BE2C (cell line): Measurements from ENCODE around the gene PUS10. TPM values are rescaled to one million over a fixed set of nuclear protein-coding genes. Genes with fewer than 3 reads are reported as not detected.

ENCODE experiments used
- DNase-seq: peaks from one replicate; pipeline ENCODE4 v3.0.0-alpha.2; 2020
- H3K27me3 ChIP-seq: fragments of 250-450 bp; sonication (Bioruptor Pico); 2 replicates; pipeline ENCODE4 v1.5.1; 2020; ENCODE audit warnings: mild to moderate bottlenecking
- H3K36me3 ChIP-seq: fragments of 250-450 bp; sonication (Bioruptor Pico); 2 replicates; pipeline ENCODE4 v1.5.1; 2020; ENCODE audit warnings: mild to moderate bottlenecking
- H3K4me1 ChIP-seq: fragments of 250-450 bp; sonication (Bioruptor Pico); 2 replicates; pipeline ENCODE4 v1.5.1; 2020
- H3K4me3 ChIP-seq: 2 replicates; pipeline ENCODE4 v1.5.1; 2011; ENCODE audit warnings: low read depth, low read length
- H3K9me3 ChIP-seq: fragments of 250-450 bp; sonication (Bioruptor Pico); 2 replicates; pipeline ENCODE4 v1.5.1; 2020
- CTCF ChIP-seq: IDR thresholded peaks from 2 replicates; pipeline ENCODE4 v1.5.1; 2012; ENCODE audit warnings: mild to moderate bottlenecking, low read depth, low read length
- polyA plus RNA-seq: library from polyadenylated mRNA; unstranded; fragments of >200 nt; gene quantifications from one replicate; pipeline ENCODE4 v1.2.1, GENCODE V29; 2012; ENCODE audit warnings: low read depth, missing spikeins; ENCODE audit not compliant: insufficient read length, insufficient read depth

PUS10 gene
- polyA plus RNA-seq = 3.8 TPM

GRCh38 chr2:61017556-61018317 lies at the start of gene PUS10, which contains the start of gene PEX13:
Gene PUS10 (minus strand): TSS chr2:61018255. CDS start chr2:61011890, 6,365 bp downstream.
Gene PEX13 (plus strand): TSS chr2:61017720. CDS start chr2:61017760, 40 bp downstream.
- Histone ChIP-seq H3K27me3 (no peaks in the 10 kb centered on the region), H3K4me3 (peak within 1 kb of the TSS; percentile 94), H3K36me3 (no peaks in the 10 kb centered on the region), H3K9me3 (no peaks in the 10 kb centered on the region), H3K4me1 (no peaks in the 10 kb centered on the region)
- no peak for TF ChIP-seq CTCF
- DNase-seq = peak; percentile 68

- Histone ChIP-seq H3K4me3 (peak within 1 kb of the TSS; percentile 69), H3K9me3 (no peaks in the 10 kb centered on the region), H3K27me3 (no peaks in the 10 kb centered on the region), H3K4me1 (no peaks in the 10 kb centered on the region), H3K36me3 (no peaks in the 10 kb centered on the region)
- TF ChIP-seq CTCF = no peak
- peak; percentile 85 for DNase-seq
Measured at GRCh38 chr2:61065714-61066709, 48.0 kb upstream of the PUS10 start, which contains the start of gene SANBR. Gene SANBR (plus strand): TSS chr2:61065871. CDS start chr2:61070351, 4,480 bp downstream.

- Histone ChIP-seq H3K36me3 (no peaks in the 10 kb centered on the region), H3K4me1 (no peaks in the 10 kb centered on the region), H3K9me3 (no peaks in the 10 kb centered on the region), H3K4me3 (no peak overlapping the region), H3K27me3 (no peaks in the 10 kb centered on the region)
- TF ChIP-seq CTCF = no peak
- DNase-seq = no peak
Measured at GRCh38 chr2:61059382-61059781, 41.3 kb upstream of the PUS10 start.

- Histone ChIP-seq H3K36me3 (no peaks in the 10 kb centered on the region), H3K4me3 (no peak overlapping the region), H3K9me3 (no peaks in the 10 kb centered on the region), H3K27me3 (no peaks in the 10 kb centered on the region), H3K4me1 (no peaks in the 10 kb centered on the region)
- DNase-seq = no peak
- no peak for TF ChIP-seq CTCF
Measured at GRCh38 chr2:61057562-61057961, 39.5 kb upstream of the PUS10 start.

GRCh38 chr2:61055557-61055956 lies 37.5 kb upstream of the PUS10 start:
- DNase-seq = no peak
- Histone ChIP-seq H3K27me3 (no peaks in the 10 kb centered on the region), H3K4me1 (no peaks in the 10 kb centered on the region), H3K4me3 (no peak overlapping the region), H3K36me3 (no peaks in the 10 kb centered on the region), H3K9me3 (no peaks in the 10 kb centered on the region)
- no peak for TF ChIP-seq CTCF
